Fibroblast of upper back skin (primary cell): ENCODE data around the gene STARD3NL.
A peak's percentile ranks its signal among the peaks of the same experiment; 100 is the strongest.
"Not testable (repeated sequence)": the region's sequence is repeated elsewhere in the genome, so short reads cannot be mapped to it uniquely, and the experiment has no call there.

Experiments used
- DNase-seq: peaks from one replicate; pipeline ENCODE4 v3.0.0-alpha.2; 2013

The STARD3NL gene

DNA sequence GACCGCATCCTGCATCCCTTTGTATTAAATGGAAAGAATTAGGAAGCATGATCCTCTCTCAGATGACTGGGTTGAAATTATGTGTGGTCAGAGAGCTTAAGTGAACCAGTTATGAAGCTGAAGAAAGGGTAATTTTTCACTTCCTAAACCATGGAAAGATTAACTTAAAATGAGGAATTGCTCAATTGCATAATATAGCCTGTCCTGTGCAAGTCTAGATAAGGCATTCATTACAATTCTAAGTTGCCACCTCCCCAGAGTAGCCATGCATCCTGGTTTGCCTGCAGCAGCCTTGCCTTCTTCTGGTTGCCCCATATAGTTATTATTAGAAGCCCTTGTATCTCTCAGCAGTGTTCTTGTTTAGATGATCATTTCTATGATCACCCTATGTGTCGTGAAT, 45.3 kb downstream of the STARD3NL start:
- DNase-seq, result no peak

DNA sequence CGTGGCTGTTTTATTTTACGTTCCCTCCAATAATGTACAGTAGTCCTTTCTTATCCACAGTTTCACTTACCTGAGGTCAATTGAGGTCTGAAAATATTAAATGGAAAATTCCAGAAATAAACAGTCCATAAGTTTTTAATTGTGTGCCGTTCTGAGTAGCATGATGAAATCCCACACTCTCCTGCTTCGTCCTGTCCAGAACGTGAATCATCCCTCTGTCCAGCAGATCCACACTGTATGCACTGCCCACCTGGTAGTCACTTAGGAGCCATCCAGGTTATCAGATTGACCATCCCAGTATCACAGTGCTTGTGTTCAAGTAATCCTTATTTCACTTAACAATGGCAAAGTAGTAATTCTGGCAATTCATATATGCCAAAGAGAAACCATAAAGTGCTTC, 46.3 kb downstream of the STARD3NL start:
- DNase-seq, result no peak

- peak; percentile 74 for DNase-seq
Observed at GRCh38 chr7:38229386-38229785, 51.3 kb downstream of the STARD3NL start.

DNA sequence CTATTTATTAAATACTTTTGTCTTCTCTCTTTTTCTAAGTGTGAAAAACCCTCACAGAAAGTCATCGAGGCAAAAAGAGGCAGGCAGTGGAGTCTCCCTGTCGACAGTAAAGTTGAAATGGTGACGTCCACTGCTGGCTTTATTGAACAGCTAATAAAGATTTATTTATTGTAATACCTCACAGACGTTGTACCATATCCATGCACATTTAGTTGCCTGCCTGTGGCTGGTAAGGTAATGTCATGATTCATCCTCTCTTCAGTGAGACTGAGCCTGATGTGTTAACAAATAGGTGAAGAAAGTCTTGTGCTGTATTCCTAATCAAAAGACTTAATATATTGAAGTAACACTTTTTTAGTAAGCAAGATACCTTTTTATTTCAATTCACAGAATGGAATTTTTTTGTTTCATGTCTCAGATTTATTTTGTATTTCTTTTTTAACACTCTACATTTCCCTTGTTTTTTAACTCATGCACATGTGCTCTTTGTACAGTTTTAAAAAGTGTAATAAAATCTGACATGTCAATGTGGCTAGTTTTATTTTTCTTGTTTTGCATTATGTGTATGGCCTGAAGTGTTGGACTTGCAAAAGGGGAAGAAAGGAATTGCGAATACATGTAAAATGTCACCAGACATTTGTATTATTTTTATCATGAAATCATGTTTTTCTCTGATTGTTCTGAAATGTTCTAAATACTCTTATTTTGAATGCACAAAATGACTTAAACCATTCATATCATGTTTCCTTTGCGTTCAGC, 52.0 kb downstream of the STARD3NL start:
- DNase-seq, result peak; percentile 19

GRCh38 chr7:38232502-38233366, 54.7 kb downstream of the STARD3NL start:
- peak; percentile 10 for DNase-seq

DNA sequence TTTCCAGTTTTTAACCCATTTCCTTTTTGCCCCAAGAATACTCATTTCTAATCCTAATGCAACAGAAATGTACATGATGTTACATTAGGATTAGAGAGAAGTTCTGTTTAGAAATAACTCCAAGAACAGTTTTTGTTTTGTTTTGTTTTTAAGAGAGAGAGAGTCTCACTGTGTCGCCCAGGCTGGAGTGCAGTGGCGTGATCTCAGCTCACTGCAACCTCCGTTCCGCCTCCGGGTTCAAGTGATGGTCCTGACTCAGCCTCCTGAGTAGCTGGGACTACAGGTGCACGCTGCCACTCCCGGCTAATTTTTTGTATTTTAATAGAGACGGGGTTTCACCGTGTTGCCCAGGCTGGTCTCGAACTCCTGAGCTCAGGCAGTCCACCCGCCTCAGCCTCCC, 56.7 kb downstream of the STARD3NL start:
- not testable (repeated sequence) for DNase-seq

DNA sequence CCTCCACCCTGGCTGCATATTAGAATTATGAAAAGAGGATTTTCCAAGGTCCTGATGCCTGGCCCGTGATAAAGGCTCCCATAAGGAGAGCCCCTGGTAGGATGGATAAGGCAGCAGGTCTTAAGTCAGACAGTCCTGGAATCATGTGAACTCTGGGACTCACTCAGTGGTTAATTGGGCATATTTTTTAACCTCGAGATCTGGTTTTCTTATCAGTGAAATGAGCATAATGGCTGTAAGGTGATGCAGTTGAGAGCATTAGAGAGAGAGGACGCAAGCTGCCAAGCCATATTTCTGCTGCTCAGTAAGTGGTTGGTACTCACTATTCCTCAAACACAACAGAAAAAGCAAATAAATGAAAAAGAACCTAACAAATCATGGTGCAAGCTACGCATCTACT, 57.6 kb downstream of the STARD3NL start:
- DNase-seq, result no peak

DNA sequence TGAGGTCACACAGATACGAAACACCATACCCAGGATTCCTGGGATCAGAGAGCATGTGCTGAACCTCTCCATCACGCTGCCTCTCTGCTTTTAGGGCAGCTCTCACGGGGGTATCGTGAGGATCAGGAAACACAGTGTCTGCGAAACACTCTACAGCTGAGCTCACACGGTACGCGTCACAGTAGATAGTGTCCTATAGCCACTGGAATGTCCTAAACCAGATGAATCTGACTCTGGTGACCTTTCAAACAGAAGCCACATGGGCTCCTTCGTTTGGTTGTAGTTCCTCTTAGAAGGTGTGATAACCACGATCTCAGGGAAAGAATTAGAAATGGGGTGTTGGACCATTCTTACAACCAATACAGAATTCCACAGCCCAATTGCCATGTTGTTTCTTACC, 61.1 kb downstream of the STARD3NL start:
- DNase-seq, result not testable (repeated sequence)

DNA sequence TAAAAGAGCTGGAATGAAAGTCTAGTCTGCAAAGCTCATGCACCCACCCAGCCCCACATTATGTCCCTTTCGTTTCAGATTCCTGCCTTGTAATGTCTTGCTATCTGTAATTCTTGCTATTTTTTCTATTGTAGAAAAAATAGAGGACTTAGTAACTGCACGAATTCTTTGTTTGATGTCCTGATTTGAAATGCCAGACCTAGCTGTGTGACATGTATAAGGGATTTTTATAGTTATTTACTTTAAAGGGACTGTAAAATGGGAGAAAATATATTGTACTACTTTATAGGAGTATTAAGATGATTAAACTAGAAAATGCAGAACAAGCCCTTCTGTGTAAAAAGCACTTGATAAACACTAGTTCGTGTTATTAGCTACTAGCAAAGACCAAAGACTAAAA, 63.0 kb downstream of the STARD3NL start:
- no peak for DNase-seq

GRCh38 chr7:38242814-38243213, 64.8 kb downstream of the STARD3NL start:
- DNase-seq, result no peak

- not testable (repeated sequence) for DNase-seq
Observed at GRCh38 chr7:38243345-38243744, 65.3 kb downstream of the STARD3NL start.

- no peak for DNase-seq
Observed at GRCh38 chr7:38244516-38244915, 66.5 kb downstream of the STARD3NL start.

DNA sequence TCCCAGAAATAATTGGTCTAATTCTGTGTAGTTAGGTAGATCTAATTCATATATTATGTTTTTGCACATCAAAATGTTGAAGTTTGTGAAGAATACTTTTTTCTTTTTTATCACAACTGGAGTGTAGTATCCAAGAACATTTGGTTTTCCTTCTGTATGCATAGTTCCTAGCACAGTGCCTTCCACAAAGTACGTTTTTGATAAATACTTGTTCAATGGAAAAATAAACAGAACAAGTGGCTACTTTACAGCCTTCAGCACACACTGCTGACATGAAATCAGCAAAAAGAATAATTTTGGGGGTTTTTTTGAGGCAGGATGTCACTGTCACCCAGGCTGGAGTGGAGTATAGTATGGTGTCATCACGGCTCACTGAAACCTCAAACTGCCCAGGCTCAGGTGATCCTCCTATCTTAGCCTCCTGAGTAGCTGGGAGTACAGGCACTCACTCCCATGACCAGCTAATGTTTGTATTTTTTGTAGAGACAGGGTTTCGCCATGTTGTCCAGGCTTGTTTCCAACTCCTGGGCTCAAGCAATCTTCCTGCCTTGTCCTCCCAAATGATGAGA, 67.4 kb downstream of the STARD3NL start:
- no peak for DNase-seq

GRCh38 chr7:38248069-38248567, 70.1 kb downstream of the STARD3NL start:
- no peak for DNase-seq

DNA sequence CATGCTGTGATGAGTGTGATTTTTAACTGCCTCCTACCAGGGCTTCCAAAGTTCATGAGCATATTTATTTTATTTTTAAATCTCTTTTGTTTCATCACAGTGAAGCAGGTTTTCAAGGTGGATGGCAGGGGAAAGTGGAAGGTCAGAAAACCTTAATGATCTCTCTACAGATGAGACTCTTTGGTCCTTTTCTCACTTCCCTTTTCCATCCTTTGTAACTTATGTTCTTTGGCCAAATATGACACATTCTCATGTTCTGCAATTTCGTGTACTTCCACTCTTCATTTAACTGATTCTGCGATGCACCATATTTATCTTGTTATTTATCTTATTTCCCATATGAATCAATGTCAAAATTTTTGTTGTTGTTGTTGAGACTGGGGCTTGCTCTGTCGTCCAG, 71.8 kb downstream of the STARD3NL start:
- not testable (repeated sequence) for DNase-seq

DNA sequence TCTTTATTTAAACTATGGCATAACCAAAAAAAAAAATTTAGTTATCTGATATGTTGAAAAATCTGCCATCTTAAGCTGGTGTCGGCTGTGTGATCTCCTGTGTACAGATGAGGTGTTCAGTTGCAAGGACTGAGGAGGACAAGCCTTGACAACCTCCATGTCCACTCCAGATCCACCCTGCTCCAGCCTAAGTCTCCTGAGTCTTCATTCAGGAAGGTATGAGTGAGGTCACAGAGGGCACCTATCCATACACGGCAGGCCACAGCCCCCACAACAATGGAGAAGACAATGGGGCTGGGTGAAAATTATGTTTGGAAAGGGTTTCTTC, 79.3 kb downstream of the STARD3NL start:
- DNase-seq, result no peak

DNA sequence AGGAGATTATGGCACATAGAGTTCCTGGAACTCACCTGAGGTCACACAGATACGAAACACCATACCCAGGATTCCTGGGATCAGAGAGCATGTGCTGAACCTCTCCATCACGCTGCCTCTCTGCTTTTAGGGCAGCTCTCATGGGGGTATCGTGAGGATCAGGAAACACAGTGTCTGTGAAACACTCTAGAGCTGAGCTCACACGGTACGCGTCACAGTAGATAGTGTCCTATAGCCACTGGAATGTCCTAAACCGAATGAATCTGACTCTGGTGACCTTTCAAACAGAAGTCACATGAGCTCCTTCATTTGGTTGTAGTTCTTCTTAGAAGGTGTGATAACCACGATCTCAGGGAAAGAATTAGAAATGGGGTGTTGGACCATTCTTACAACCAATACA, 81.1 kb downstream of the STARD3NL start:
- DNase-seq, result not testable (repeated sequence)

DNA sequence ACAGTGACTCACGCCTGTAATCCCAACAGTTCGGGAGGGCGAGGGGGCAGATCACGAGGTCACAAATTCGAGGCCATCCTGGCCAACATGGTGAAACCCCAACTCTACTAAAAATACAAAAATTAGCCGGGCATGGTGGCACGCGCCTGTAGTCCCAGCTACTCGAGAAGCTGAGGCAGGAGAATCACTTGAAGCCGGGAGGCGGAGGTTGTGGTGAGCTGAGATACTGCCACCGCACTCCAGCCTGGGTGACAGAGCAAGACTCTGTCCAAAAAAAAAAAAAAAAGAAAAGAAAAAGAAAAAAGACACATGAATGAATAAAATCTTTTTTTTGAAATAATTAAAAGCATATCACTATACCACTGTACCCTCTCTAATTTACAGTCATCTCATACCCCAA, 83.6 kb downstream of the STARD3NL start:
- not testable (repeated sequence) for DNase-seq

DNA sequence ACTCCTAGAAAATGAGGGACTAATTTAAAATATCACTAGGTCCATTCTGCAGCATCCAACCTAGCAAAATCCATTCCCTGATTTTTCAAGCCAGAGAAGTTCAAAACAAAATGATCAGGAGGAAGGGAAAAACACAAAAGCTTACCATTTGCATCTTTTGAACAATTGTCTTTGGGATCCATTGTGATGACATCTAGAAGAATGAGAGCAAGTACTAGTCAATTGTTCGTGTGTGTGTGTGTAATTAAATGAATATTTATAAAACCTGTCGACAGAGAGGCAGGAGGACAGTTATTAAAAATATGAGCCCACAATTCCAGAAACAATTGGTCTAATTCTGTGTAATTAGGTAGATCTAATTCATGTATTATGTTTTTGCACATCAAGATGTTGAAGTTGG, 84.0 kb downstream of the STARD3NL start:
- DNase-seq, result not testable (repeated sequence)

- no peak for DNase-seq
Observed at GRCh38 chr7:38262545-38262944, 84.5 kb downstream of the STARD3NL start.

DNA sequence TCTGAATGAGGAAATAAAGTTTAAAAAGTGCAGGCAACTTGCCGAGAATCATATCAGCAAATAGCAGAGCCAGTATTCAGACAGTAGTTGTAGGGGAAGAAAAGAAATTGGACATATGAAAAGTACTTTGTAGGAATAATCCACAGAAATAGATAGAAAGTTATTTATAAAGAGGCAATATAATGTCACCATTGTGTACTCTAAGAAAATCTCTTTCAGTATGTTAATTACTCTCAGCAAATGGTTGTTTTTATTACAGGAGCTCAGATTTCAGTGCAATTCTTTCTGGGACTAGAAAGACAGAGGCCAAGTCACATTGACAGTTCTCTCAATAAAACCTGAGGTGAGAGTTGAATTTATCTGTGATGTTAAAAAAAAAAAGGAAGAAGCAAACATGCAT, 85.2 kb downstream of the STARD3NL start:
- not testable (repeated sequence) for DNase-seq

DNA sequence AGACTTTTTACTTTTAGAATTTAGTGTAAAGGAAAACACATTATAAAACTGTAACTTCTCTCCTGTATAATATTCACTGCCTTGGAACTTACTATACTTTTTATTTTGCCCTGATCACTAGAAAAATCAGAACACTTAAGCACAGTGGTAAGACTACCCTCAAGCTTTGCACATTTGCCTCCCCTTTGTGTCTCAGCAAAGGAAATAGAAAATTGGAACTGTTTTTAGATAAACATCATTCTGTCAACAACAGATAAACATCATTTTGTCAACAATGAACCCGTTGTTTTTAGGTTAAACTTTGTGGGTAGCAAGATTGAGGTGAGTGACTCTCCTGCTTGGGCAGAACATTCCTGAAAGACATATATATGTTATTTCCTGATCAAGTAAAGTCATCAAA, 86.6 kb downstream of the STARD3NL start:
- DNase-seq, result not testable (repeated sequence)

DNA sequence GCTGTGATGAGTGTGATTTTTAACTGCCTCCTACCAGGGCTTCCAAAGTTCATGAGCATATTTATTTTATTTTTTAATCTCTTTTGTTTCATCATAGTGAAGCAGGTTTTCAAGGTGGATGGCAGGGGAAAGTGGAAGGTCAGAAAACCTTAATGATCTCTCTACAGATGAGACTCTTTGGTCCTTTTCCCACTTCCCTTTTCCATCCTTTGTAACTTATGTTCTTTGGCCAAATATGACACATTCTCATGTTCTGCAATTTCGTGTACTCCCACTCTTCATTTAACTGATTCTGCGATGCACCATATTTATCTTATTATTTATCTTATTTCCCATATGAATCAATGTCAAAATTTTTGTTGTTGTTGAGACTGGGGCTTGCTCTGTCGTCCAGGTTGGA, 87.9 kb downstream of the STARD3NL start:
- not testable (repeated sequence) for DNase-seq
